Smooth muscle cell of bladder (primary cell): ENCODE measurements around the gene CCR4. TPM values are rescaled to one million over a fixed set of nuclear protein-coding genes. Genes with fewer than 3 reads are reported as not detected.

Experiments
- total RNA-seq: library from RNA; depleted of rRNA; stranded (reverse); fragments of >200 nt; gene quantifications from 2 replicates; pipeline ENCODE4 v1.2.3, GENCODE V29; 2014

Gene CCR4
- under 0.01 and 0.09 TPM in 2 replicates for total RNA-seq

GRCh38 chr3:32951410-32951811 is at the start of gene CCR4:
Gene CCR4, plus strand, starts transcription at chr3:32951644. Its CDS starts 1,779 bp downstream, at chr3:32953423.

Other genes with a start within 250 kb of the CCR4 start
- not detected in 2 replicates for gene TRIM71, start 133.6 kb upstream of the CCR4 start, total RNA-seq
- gene GLB1, start 145.5 kb downstream of the CCR4 start, total RNA-seq, result 57.0 and 80.5 TPM in 2 replicates
- gene TMPPE, start 145.5 kb downstream of the CCR4 start, total RNA-seq, result 3.1 and 4.3 TPM in 2 replicates
- 271 and 374 TPM in 2 replicates for gene CRTAP, start 162.4 kb downstream of the CCR4 start, total RNA-seq